GM13977 (cell line): ENCODE measurements around the gene CDH13.

Experiments
- DNase-seq: peaks from one replicate; pipeline ENCODE4 v3.0.0; 2012; ENCODE audit warnings: low spot score
- in situ Hi-C: fragments of 300-500 bp; cut with MboI; formaldehyde crosslinking; loops from one replicate; pipeline ENCODE4 v1.12.0; 2022; ENCODE audit warnings: low sequenced_read_pairs, low pct_unique_long_range_greater_than_20kb, mixed read lengths, inconsistent platforms; ENCODE audit not compliant: unreplicated experiment
- TF ChIP-seq, protein P1 (sequence below): IDR thresholded peaks from 2 replicates; pipeline ENCODE4 v1.5.1; 2012; ENCODE audit warnings: mild to moderate bottlenecking, control low read depth; ENCODE audit not compliant: insufficient read depth; ENCODE audit errors: extremely low read depth, missing control alignments

Gene CDH13

DNA sequence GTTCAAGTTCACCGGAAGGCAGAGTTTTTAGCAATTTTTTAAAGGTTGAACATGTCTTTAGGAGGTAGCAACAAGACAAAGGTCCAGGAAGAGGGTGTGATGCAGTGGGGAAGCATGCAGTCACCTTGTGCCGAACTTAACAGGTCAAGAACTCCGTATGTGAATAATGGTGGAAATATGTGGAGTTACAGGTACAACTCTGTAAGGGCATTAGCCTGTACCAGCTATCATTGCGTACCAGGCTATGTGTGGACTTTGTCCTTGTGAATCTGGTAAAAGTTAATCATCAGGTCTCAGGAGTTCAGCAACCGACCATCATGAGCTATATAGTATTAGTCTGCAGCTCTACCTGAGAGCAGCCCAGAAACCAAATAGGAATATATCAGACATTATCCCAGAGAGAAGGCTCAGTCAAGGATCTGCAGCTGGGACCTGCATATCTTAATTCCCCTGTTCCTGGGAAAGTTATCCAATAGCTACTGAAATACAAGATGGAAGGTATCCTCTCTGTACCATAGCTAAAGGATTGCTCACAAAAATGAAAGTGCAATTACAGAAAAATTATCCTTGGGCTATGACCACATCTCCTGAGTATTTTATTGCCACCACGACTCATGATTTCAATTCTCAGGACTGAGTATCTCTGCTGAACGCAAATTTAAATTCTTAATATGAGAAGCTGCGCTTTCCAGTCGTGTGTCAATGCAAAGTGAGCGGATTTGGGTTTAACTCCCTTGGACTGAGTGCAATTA is 469.3 kb downstream of the CDH13 start:
- in situ Hi-C loops, result no loop called here
- DNase-seq, result no peak
- TF ChIP-seq, protein P1, sequence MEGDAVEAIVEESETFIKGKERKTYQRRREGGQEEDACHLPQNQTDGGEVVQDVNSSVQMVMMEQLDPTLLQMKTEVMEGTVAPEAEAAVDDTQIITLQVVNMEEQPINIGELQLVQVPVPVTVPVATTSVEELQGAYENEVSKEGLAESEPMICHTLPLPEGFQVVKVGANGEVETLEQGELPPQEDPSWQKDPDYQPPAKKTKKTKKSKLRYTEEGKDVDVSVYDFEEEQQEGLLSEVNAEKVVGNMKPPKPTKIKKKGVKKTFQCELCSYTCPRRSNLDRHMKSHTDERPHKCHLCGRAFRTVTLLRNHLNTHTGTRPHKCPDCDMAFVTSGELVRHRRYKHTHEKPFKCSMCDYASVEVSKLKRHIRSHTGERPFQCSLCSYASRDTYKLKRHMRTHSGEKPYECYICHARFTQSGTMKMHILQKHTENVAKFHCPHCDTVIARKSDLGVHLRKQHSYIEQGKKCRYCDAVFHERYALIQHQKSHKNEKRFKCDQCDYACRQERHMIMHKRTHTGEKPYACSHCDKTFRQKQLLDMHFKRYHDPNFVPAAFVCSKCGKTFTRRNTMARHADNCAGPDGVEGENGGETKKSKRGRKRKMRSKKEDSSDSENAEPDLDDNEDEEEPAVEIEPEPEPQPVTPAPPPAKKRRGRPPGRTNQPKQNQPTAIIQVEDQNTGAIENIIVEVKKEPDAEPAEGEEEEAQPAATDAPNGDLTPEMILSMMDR, result no peak

DNA sequence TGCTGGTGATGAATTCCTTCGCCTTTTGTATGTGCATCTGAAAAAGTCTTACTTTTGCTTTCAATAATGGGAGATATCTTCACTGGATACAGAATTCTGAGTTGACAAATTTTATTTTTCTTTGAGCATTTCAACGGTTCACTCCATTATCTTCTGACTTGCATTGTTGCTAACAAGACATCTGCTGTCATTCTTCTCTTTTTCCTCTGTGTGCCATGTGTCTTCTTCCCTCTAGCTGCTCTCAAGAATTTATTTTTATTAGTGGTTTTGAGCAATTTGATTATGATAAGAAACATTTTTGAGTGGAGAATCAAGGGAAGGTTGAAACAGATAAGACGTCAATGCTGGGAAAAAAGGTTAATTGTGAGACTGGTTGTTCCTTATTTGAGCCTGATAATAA is 471.8 kb downstream of the CDH13 start:
- no peak for DNase-seq
- in situ Hi-C loops, result no loop called here
- TF ChIP-seq, protein P1, result no peak

DNA sequence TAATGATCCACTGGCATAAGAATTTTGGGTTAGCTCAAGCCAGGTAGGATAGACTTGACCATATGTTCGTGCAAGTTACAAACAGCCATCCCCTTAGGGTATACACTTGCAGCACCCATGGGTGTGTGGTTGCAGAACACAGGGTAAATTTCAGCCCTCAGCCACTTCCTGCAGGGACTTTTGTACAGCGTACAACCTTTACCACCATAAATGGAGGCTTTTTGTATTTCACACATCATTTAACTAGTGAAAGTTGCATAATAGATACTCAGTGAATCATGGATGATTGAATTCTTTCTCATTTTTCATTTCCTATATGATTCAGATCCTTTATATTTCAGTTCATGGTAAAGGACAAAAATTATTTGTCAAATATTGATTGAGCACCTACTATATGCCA is 473.9 kb downstream of the CDH13 start:
- TF ChIP-seq, protein P1, result no peak
- no peak for DNase-seq
- in situ Hi-C loops, result no loop called here

DNA sequence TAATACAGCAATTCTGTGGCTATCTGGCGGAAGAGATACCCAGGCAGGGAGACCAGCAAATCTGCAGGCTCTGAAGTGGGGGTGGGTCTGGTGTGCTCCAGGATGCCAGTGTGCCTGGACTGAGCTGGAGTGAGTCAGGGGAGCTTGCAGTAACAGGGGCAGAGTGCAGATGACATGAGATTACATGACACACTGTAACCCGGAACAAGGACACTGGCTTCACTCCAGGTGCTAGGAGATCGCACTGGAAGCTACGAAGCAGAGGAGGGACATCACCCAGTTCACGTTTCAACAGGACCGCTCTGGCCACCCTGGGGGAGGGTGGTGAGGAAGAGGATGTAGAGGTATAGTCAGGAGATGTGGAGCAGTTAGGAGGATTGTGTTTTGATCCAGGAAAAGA is 475.6 kb downstream of the CDH13 start:
- TF ChIP-seq, protein P1, result no peak
- in situ Hi-C loops, result no loop called here

DNA sequence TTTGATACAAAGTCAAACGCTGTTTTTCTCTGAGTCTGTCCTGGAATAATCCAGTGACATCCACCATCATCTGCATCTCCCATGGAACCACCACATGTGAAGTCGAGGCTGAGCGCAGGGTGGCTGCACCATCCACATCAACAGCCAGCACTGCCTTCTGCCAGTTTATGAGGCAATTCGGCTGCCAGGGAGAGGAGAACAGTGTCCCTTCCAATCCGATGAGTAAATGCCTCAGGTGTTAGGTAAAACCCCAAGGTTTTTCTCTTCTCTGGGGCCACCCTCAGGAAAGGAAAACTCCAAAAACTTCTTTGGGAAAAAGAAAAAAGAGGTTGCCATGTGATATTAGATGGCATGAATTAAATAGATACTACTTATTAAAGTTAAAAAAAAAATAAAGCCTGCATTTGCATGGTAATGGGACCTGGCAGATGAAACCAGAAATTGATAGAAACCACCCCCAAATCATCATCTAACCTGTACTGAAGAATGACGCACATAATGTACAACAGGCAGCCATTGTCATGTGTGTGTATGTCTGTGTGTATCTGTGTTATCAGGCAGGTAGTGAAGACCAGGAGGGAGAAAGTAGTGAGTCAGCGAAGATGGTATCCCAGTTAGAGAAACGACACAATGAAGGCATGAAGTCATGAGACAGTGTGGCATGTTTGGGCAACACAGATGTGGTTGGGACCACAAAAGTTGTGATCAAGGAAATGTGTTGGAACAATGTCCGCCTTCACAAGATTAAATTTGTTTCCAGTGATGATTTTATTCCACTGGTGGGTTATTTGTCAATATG is 478.7 kb downstream of the CDH13 start:
- in situ Hi-C loops, result no loop called here
- DNase-seq, result no peak
- TF ChIP-seq, protein P1, result no peak

More for the DNA sequence above, 475.6 kb downstream of the CDH13 start:
- no peak for DNase-seq

DNA sequence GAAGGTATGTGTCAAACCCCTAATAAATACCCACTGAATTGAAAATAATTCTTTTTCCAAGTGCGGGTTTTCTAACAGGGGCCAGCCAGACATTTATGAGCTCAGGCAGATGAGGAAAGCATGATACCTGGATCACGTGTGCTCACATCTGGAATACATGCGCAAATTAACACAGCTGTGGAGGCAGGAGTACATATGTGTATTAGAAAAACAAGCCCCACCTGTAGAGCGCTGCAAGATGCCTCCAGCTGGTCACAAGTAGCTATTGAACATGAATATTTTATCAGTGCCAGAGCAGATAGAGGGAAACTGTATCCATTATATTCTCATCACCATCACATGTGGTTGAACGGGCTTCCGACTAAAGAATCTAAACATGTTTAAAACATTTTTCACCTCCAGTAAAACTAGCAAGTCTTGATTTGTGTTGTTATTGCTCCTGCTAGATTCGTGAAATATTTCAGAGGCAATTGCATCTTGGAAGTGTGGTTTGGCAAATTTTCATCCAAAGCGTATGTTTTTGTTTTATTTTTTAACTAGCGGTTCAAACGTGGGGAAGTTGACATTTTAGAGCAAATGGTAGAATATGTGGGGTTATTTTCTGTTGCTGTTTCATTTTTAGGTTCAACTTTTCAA is 482.8 kb downstream of the CDH13 start:
- in situ Hi-C loops, result no loop called here
- no peak for DNase-seq
- TF ChIP-seq, protein P1, result no peak
